SHP77 treated with DMSO at 0.1 percent for 48 hours (cell line): Measurements from ENCODE around the gene CPT1B.
"Not testable (repeated sequence)": the region's sequence is repeated elsewhere in the genome, so short reads cannot be mapped to it uniquely, and the experiment has no call there.

Experiments used
- DNase-seq: peaks from one replicate; lab custom pipeline; 2025; lab: John Stamatoyannopoulos, UW

The CPT1B gene

GRCh38 chr22:50609599-50609998 lies 31.4 kb upstream of the CPT1B start:
- no peak for DNase-seq

GRCh38 chr22:50608996-50609395 lies 30.8 kb upstream of the CPT1B start:
- no peak for DNase-seq

DNA sequence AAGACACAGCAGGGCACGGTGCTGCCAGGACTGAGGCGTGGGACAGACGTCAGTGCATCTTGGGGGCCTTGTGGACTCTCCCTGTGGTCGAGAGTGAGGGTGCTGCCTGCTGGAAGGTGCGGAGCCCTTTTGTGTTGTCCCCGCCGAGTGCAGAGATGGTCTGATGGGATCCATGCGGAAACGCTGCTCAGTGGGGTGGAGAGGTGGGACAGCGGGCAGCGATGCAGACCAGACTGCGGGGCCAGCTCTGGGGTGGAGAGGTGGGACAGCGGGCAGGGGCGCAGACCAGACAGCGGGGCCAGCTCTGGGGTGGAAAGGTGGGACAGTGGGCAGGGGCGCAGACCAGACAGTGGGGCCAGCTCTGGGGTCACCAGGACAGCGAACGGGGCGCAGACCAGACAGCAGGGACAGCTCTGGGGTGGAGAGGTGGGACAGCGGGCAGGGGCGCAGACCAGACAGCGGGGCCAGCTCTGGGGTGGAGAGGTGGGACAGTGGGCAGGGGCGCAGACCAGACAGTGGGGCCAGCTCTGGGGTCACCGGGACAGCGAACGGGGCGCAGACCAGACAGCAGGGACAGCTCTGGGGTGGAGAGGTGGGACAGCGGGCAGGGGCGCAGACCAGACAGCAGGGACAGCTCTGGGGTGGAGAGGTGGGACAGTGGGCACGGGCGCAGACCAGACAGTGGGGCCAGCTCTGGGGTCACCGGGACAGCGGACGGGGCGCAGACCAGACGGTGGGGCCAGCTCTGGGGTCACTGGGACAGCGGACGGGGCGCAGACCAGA lies 30.0 kb upstream of the CPT1B start:
- DNase-seq = not testable (repeated sequence)

GRCh38 chr22:50607659-50608020 lies 29.4 kb upstream of the CPT1B start:
- no peak for DNase-seq

GRCh38 chr22:50606946-50607658 lies 28.9 kb upstream of the CPT1B start:
- DNase-seq = no peak

GRCh38 chr22:50606165-50606945 lies 28.1 kb upstream of the CPT1B start:
- DNase-seq = no peak

DNA sequence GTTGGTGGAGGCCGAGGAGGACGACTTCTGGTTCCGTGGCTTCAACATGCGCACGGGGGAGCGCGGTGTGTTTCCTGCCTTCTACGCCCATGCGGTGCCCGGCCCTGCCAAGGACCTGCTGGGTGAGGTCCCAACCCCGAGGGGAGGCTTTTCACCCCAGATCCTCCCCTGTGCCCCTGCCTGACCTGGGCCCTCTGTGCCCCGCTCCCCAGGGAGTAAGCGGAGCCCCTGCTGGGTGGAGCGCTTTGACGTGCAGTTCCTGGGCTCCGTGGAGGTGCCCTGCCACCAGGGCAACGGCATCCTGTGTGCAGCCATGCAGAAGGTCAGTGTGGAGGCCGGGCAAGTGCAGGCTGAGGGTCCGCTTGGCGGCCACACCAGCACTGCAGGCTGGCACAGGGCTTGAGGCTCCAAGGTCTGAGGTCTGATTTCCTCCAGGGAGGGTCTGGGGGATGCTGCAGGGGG lies 27.4 kb upstream of the CPT1B start:
- no peak for DNase-seq

GRCh38 chr22:50605002-50605612 lies 26.9 kb upstream of the CPT1B start:
- DNase-seq = no peak

DNA sequence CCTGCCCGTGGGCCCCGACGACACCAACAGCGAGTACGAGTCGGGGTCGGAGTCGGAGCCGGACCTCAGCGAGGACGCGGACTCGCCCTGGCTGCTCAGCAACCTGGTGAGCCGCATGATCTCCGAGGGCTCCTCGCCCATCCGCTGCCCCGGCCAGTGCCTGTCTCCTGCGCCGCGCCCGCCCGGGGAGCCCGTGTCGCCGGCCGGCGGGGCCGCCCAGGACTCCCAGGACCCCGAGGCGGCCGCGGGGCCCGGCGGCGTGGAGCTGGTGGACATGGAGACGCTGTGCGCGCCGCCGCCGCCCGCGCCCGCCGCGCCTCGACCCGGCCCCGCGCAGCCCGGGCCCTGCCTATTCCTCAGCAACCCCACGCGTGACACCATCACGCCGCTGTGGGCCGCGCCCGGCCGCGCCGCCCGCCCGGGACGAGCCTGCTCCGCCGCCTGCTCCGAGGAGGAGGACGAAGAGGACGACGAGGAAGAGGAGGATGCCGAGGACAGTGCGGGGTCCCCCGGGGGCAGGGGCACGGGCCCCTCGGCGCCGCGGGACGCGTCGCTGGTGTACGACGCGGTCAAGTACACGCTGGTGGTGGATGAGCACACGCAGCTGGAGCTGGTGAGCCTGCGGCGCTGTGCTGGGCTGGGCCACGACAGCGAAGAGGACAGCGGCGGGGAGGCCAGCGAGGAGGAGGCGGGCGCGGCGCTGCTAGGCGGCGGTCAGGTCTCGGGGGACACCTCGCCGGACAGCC lies 26.2 kb upstream of the CPT1B start:
- DNase-seq = no peak

GRCh38 chr22:50603511-50604255 lies 25.5 kb upstream of the CPT1B start:
- no peak for DNase-seq

DNA sequence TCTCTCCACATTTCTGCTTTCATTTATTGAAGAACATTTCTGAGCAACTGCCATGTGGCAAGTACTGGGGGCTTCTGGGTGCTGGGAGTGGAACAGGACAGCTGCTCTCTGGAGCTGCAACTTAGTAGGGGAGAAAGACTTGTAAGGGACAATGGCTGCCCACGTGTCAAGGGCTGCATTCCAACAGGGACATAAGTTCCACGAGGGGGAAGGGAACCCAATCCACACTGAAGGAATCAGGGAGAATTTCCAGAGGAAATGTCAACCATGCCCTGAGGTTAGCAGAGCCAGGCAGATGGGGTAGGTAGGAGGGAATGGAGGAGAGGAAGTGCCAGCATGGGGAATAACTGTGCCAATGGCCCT lies 24.1 kb upstream of the CPT1B start:
- DNase-seq = no peak

DNA sequence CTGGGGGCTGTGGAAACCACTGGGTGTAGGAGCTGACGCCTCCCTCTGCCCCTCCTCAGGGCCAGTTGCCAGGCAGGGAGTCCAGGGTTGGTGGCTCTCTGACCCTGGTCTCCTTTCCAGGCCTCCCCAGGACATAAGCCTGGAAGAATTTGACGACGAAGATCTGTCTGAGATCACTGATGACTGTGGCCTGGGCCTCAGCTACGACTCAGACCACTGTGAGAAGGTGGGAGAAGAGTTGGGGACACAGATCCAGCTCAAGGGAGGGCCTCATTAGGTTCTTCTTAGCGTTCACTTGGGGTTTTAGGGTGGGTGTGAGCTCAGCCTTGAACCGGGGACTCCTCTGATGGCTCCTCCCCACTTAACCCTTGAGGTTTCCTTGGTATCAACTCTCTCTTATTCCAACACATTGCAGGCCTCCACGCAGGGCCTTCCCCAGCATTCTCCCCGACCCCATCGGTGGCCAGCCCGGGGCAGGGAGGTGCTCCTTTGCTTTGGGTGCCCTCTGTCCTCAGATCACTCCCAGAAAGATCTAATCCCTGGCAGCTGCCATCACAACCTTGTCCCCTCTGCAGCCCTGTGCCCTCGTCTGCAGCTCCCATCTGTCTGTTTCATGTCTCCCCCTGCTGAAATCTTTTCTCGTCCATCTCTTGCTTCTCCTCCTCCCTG lies 23.6 kb upstream of the CPT1B start:
- DNase-seq = no peak

- no peak for DNase-seq
These were observed 22.9 kb upstream of the CPT1B start for GRCh38 chr22:50600967-50601668.

GRCh38 chr22:50600538-50600937 lies 22.3 kb upstream of the CPT1B start, which contains the start of gene MAPK8IP2:
MAPK8IP2 (plus strand) TSS chr22:50600793; CDS start chr22:50600819, 26 bp downstream.
- DNase-seq = no peak

DNA sequence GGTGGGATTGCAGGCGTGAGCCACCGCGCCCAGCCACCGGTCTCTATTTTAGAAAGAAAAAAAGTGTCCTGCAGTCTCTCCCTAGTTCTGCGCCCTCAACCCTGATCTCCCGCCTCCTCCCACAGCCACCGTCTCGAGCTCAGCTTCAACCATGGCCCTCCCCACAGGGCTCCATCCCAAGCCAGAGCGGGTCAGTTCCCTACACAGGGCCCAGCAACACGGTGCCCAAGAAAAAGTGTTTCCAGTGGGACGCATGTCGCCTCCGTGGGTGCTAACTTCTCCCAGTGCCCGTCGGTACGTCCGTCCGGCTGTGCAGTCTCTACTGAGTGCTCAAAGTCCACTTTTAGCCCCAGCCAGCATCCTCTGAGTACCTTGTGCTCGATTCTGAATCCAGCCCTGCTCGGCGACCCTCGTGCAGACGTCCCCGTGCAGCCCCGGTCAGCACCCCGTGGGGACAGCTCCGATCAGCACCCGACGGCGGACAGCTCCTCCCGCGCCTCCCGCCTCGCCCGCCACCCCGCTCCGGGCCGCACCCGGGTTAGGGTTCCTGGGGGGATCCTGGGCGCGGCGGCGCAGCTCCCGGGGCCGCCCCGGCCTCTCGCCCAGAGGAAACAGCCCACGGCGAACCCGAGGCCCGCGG lies 21.7 kb upstream of the CPT1B start:
- DNase-seq = no peak

DNA sequence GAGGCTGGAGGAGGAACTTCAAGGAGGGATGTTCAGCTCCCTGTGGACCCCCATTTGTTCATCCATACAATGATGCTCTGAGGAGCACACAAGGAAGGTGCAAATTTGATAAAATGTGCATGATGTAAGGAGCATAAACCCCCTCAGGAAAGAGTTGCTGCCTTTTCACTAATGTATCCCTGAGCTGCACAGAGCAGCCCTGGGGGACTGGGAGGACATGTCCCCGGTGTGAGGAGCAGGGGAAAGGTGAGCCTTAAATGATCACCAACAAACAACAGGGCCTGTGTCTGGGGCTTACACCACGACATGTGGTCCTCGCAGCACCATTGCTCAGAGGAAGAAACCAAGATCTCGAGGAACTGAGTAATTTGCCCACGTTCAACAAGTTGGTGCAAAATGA lies 18.9 kb upstream of the CPT1B start:
- no peak for DNase-seq

- no peak for DNase-seq
These were observed 17.0 kb upstream of the CPT1B start for GRCh38 chr22:50595189-50595588.

DNA sequence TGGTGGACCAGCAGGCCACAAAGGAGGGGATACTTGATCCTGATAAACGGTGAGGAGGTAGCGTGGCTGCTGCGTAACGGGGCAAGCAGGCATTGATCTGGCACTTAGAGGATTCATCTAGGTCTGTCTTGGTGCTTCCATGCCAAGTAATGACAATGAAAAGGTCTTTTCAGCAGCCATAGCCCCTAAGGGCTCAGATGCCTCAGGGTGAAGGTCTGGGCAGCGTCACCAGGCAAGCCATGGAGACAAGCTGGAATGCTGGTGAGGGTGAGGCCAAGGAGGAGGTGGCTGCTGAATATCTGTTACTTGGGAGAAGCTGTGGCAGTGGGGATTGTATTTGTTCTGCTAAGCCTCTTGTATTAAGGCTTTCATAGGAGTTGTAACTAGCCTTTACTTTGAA lies 9.2 kb upstream of the CPT1B start:
- no peak for DNase-seq

DNA sequence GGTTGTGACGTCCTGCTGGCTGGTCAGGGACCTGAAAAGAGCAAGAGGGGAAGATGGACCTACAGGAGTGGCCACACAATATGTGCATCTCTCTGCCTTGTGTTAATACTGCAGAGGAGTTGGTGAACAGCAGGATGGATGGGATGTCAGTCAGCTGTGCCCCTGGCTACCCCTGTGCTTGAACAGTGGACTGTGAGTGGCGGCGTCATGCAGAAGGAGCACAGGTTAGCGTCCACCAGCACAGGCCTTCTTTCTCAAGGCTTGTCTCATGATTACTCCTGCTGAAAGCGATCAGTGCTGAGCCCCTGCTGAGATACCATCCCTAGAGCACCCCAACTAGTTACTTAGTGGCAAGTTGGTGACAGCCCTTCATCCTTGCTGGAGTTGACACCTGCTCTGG lies 8.2 kb upstream of the CPT1B start:
- DNase-seq = no peak
